ENCODE measurements around the gene ERN2.

DNA sequence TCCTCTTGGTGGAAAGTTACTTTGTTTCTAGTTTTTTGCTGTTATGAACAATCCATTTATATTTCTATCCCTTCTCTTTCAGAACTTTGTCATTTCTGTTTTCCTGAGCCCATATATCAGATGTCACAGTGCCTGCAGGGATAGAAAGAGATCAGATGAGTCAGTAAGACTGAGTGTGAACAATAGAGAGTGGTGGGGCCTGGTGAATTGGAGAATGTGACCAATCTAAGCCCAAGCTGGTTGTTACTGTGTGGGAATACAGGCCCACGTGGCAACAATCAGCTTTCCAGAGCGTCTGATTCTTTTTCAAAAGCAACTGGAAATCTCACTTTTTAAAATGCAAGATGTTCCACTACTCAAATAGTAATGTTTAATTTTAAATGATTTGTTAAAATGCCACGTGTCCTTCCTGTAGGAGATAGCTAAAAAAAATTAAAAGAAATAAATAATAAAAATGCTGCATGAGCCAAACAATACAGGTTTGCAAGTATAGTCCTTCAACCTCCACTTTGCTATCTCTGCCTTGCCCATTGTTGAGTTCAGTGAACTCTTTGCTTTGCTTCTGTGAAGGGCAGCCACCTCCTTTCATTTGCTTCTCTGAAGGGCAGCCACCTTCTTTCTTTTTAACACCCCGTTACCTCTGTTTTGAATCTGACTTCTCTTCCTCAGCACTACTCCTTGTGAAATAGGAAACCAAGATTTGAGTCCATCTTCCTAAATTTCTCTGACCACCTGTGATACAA is 62.2 kb downstream of the ERN2 start:
- no peak for TF ChIP-seq CTCF (IDR thresholded peaks at IDR 0.05; ENCODE audit: low read length)
- TF ChIP-seq EZH2 (optimal IDR thresholded peaks at IDR 0.05; ENCODE audit: low read depth, low read length), result no peak
- no peak for TF ChIP-seq EZH2phosphoT487 (IDR thresholded peaks at IDR 0.05; ENCODE audit: low read length)

Measured in MM.1S (cell line).